ENCODE data around the gene ATF6B.
"Not testable (repeated sequence)": the region's sequence is repeated elsewhere in the genome, so short reads cannot be mapped to it uniquely, and the experiment has no call there.

ATF6B gene

DNA sequence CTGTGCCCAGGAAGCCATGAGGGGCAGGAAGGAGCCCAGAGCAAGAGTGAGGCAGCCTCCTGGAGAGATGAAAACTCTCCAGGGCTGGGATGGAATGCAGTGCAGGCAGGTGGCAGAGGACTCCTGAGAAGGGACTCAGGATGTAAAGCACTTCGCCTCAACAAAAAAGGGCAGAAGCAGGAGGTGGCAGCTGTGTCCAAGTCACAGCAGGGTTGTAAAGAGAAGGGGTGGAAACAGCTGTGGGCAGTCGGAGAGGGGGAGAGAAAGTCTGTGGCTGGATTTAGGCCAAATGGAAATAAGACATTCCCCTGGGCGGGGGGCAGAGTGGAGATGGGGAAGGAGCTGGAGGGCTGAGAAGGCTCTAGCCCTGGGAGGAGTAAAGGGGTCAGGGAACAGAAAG is 54.9 kb downstream of the ATF6B start:
- TF ChIP-seq, protein P1, sequence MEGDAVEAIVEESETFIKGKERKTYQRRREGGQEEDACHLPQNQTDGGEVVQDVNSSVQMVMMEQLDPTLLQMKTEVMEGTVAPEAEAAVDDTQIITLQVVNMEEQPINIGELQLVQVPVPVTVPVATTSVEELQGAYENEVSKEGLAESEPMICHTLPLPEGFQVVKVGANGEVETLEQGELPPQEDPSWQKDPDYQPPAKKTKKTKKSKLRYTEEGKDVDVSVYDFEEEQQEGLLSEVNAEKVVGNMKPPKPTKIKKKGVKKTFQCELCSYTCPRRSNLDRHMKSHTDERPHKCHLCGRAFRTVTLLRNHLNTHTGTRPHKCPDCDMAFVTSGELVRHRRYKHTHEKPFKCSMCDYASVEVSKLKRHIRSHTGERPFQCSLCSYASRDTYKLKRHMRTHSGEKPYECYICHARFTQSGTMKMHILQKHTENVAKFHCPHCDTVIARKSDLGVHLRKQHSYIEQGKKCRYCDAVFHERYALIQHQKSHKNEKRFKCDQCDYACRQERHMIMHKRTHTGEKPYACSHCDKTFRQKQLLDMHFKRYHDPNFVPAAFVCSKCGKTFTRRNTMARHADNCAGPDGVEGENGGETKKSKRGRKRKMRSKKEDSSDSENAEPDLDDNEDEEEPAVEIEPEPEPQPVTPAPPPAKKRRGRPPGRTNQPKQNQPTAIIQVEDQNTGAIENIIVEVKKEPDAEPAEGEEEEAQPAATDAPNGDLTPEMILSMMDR (IDR thresholded peaks at IDR 0.05; ENCODE audit: low read depth, low read length): no peak
- H3K4me3 ChIP-seq (ENCODE audit: low read depth, low read length): no peak overlapping the region

DNA sequence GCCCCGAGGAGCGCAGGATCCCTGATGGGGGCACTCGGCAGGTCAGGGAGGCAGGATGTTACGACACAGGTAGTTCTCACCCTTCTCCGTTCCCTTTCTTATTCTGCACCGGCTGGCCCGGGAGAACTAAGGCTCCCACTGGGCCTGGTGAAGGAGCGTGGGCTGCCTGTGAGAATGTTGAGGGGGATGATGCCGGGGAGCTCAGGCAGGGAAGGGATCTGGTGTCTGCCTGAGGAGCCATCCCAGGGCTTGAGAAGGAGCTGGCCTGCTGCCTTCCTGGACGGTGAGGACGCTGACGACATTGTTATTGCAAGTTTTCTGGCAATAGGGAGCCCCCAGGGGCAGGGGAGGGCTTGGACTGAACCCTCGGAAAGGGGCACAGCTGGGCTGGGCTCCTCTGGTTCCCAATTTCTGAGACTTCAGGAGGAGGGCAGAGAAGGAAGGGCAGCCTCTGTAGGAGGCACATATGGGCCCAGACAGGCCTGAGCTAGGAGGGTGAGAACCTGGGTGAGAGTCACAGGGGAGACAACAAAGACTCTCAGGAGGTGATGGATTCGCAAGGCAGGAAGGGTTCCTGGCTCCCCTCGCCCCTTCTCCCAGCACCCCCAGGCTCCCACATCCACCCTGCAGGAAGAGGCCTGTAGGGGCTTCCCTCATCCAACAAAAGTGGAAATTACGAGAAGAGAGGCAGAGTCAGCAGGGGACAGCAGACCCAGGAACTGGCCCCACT is 57.1 kb downstream of the ATF6B start:
- no peak overlapping the region for H3K4me3 ChIP-seq (ENCODE audit: low read depth, low read length)
- TF ChIP-seq, protein P1 (IDR thresholded peaks at IDR 0.05; ENCODE audit: low read depth, low read length): no peak

DNA sequence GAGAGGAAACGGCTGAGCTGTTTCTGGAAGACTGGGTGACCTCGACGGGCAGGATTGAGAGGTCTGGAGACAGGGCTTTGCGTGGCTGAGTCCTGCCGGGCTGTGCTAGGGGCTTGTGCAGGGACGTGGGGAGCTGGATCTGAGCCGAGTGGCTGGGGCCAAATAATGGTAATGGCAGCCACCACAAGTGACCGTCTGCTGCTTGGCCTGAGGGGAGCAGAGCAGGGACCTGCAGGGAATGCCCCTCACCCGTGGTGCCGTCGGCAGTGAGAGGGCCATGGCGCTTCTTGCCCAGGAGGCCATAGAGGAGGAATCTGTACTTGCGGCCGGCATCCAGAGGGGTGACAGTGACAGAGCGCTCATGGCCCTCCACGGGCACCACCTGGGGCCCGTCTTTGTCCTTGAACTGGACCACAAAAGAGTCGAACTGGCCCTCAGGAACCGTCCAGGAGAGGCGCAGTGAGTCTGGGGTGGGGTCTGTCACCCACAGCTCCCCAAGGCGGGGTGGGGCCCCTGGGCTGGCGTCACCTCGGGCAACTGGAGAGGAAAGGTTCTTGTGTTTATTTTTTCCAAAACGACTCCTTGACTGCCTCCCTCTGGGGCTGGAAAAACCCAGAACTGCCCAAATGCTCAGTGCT is 58.0 kb downstream of the ATF6B start:
- TF ChIP-seq, protein P1 (IDR thresholded peaks at IDR 0.05; ENCODE audit: low read depth, low read length): no peak

DNA sequence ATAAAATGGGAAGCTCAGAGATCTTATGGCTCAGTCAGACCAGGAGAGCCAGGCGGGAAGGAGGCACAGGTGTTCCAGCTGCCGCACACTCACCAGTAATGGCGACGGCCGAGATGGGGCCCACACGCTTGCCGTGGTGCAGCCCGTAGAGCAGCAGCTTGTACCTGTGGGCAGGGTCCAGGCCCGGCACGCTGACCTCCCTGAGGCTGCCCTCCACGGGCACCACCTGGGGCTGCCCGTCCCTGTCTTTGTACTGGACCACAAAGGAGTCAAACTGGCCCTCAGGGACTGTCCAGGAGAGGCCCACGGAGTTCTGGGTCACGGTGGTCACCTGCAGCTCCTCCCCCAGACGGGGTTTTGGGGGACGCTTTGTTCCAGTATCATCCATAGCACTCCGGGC is 58.6 kb downstream of the ATF6B start:
- TF ChIP-seq, protein P1 (IDR thresholded peaks at IDR 0.05; ENCODE audit: low read depth, low read length): no peak
- H3K4me3 ChIP-seq (ENCODE audit: low read depth, low read length): no peak overlapping the region

More for the DNA sequence above, 58.0 kb downstream of the ATF6B start:
- no peak overlapping the region for H3K4me3 ChIP-seq (ENCODE audit: low read depth, low read length)

DNA sequence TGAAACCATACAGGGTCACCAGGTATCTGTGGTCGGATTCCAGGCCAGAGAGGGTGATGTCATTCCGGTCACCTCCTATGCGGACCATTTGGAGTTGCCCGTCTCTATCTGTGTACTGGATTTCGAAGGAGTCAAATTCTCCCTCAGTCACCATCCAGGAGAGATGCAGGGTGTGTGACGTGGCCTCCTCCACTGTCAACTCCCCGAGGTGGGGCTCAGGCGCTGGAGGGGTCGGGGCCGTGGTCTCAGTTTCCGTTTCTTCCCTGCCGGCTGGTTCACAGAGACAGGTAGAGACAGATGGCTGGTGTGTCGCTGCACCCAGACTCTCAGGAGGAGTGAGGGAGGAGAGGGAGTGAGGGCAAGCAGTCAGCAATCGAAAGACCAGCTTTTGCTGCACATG is 59.2 kb downstream of the ATF6B start:
- TF ChIP-seq, protein P1 (IDR thresholded peaks at IDR 0.05; ENCODE audit: low read depth, low read length): no peak

DNA sequence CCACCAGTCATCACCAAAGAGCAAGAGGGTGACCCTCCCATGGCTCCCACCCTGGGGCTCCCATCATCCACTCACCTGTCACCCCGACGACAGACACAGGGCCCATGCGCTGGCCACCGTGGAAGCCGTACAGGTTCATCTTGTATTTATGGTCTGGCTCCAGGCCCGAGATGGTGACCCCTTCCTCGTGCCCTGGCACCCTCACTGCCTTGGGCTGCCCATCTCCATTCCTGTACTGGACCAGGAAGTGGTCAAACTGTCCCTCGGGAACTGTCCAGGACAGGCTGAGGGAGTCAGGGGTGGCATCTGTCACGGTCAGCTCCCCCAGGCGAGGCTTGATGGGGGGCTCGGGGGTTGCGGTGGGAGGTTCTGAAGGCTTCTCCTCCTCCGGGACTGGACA is 59.7 kb downstream of the ATF6B start:
- not testable (repeated sequence) for H3K4me3 ChIP-seq (ENCODE audit: low read depth, low read length)

More for the DNA sequence above, 59.2 kb downstream of the ATF6B start:
- no peak overlapping the region for H3K4me3 ChIP-seq (ENCODE audit: low read depth, low read length)

DNA sequence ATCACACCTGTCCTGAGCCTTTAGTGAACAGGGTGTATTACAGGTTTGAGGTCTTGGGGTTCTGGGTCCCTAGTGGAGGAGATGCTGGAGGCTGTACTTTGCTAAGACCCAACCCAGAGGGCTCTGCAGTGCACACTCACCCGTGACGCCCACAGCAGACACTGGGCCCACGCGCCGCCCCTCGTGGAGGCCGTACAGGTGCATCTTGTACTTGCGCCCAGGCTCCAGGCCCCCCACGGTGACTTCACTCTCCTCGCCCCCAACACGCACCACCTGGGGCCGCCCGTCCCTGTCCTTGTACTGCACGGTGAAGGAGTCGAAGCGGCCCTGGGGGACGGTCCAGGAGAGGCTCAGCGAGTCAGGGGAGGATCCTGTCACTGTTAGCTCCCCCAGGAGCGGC is 60.5 kb downstream of the ATF6B start:
- H3K4me3 ChIP-seq (ENCODE audit: low read depth, low read length): not testable (repeated sequence)

All from WI38 (cell line).